Vagina (tissue), 2 donors: Measurements from ENCODE around the gene KCNK3. TPM values are rescaled to one million over a fixed set of nuclear protein-coding genes. Genes with fewer than 3 reads are reported as not detected.
"Not testable (repeated sequence)": the region's sequence is repeated elsewhere in the genome, so short reads cannot be mapped to it uniquely, and the experiment has no call there.

ENCODE experiments used
- DNase-seq, 2 donors: peaks; one replicate each; pipeline ENCODE4 v3.0.0-alpha.2; 2017; ENCODE audit errors: extremely low spot score in 2 of 2
- H3K27ac ChIP-seq: fragments of 200-600 bp; sonication (generic); one replicate; pipeline ENCODE4 v1.5.1; 2019
- H3K27me3 ChIP-seq: fragments of 200-600 bp; sonication (generic); one replicate; pipeline ENCODE4 v1.5.1; 2019
- H3K36me3 ChIP-seq, 2 donors: fragments of 200-600 bp; sonication (generic); one replicate each; pipeline ENCODE4 v1.5.1; 2017 to 2019
- H3K4me1 ChIP-seq: fragments of 200-600 bp; sonication (generic); one replicate; pipeline ENCODE4 v1.5.1; 2019
- H3K4me3 ChIP-seq, 2 donors: fragments of 200-600 bp; sonication (generic); 1 replicate in 1 of 2; 2 replicates in 1 of 2; pipeline ENCODE4 v1.5.1; 2016 to 2019
- H3K9me3 ChIP-seq: fragments of 200-600 bp; sonication (generic); one replicate; pipeline ENCODE4 v1.5.1; 2019
- POLR2A ChIP-seq, 2 donors: fragments of 450-650 bp; IDR thresholded peaks; one replicate each; pipeline ENCODE4 v1.6.1; 2017; ENCODE audit warnings: antibody characterized with exemption in 2 of 2, mild to moderate bottlenecking in 2 of 2, moderate library complexity in 2 of 2
- POLR2AphosphoS5 ChIP-seq, 2 donors: sonication (generic); formaldehyde crosslinking; IDR thresholded peaks; one replicate each; pipeline ENCODE4 v1.9.0; 2017; ENCODE audit warnings: antibody characterized with exemption in 2 of 2, mild to moderate bottlenecking in 2 of 2, low read depth in 1 of 2; ENCODE audit not compliant: insufficient read depth in 1 of 2
- intact Hi-C: fragments of 100-400 bp; cut with DNase I; formaldehyde crosslinking; loops from one replicate; pipeline ENCODE4 v1.15.1; 2023
- total RNA-seq: library from RNA; depleted of rRNA; stranded (reverse); fragments of >200 nt; gene quantifications from one replicate; pipeline ENCODE4 v1.2.3, GENCODE V29; 2016
- TF ChIP-seq, protein P1 (sequence below), 3 experiments: fragments of 450-650 bp in 2 of 3; fragments of 200-600 bp in 1 of 3; sonication (generic) in 1 of 3; IDR thresholded peaks; one replicate each; pipeline ENCODE4 v1.5.1; 2017 to 2019; ENCODE audit warnings: antibody characterized with exemption in 3 of 3, mild to moderate bottlenecking in 2 of 3, moderate library complexity in 2 of 3

Gene KCNK3
- total RNA-seq, 1 donor from 2014 or later, result 10.6 TPM

DNA sequence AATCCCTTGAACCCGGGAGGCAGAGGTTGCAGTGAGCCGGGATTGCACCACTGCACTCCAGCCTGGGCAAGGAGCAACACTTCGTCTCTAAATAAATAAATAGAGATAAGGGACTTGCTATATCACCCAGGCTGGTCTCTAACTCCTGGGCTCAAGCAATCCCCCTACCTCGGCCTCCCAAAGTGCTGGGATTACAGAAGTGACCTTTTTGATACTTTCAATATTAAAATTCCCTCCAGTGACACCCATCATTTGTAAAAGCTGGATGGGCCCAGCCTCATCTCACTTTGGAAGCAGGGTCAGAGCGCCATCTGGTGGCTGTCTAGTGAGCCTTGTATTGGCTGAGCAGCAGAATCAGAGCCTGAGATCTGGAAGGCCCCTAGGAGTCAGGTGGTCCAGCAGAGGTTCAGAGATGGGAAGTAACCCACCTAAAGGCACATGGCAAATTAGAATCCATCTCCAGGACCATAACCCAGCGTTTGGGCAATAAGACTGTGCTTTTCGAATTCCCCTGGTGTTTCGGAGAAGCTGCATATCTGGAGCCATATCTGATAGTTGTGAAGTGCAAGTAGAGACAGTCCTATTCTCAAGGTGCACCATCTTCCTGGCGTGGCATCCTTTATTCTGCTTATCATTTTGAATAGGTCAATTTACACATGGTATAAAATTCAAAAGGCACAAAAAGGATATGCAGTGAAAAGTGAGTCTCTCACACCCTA, 53.2 kb downstream of the KCNK3 start:
- DNase-seq, result no peak
- intact Hi-C loops, result loop anchor here (5.0 kb wide), 1 partner anchor 138 kb away; no protein-coding TSS in a partner anchor
- TF ChIP-seq, protein P1, sequence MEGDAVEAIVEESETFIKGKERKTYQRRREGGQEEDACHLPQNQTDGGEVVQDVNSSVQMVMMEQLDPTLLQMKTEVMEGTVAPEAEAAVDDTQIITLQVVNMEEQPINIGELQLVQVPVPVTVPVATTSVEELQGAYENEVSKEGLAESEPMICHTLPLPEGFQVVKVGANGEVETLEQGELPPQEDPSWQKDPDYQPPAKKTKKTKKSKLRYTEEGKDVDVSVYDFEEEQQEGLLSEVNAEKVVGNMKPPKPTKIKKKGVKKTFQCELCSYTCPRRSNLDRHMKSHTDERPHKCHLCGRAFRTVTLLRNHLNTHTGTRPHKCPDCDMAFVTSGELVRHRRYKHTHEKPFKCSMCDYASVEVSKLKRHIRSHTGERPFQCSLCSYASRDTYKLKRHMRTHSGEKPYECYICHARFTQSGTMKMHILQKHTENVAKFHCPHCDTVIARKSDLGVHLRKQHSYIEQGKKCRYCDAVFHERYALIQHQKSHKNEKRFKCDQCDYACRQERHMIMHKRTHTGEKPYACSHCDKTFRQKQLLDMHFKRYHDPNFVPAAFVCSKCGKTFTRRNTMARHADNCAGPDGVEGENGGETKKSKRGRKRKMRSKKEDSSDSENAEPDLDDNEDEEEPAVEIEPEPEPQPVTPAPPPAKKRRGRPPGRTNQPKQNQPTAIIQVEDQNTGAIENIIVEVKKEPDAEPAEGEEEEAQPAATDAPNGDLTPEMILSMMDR (IDR thresholded peaks at IDR 0.05), result peak; percentile 85 to 95 (median 95)
- no peak for TF ChIP-seq POLR2A (IDR thresholded peaks at IDR 0.05)

DNA sequence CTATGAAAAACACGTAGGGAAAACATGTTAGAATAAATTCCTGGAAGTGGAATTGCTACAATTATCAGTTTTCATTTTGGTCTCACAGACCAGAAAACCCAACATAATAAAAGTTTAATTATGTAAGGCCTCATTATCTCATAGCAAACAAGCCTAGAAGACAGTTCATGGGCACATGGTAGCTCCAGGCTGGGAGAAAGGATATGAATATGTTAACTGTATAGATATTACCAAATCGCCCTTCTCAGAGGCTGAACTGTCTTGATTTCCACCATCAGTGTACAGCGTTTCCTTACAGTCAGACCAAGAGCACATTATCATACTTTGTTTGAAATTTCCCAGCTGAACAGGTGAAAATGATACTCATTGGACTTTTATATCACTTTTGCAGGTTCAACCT, 54.4 kb downstream of the KCNK3 start:
- H3K36me3 ChIP-seq, result no peaks in the 10 kb centered on the region
- intact Hi-C loops, result loop anchor here (5.0 kb wide), 1 partner anchor 140 kb away; no protein-coding TSS in a partner anchor
- no peak overlapping the region for H3K4me3 ChIP-seq
- H3K4me1 ChIP-seq, result no peaks in the 10 kb centered on the region
- TF ChIP-seq, protein P1 (IDR thresholded peaks at IDR 0.05), result no peak
- TF ChIP-seq POLR2A (IDR thresholded peaks at IDR 0.05) (no peak), POLR2AphosphoS5 (IDR thresholded peaks at IDR 0.05; ENCODE audit: insufficient read depth in 1 of 2, low read depth in 1 of 2) (no peak)
- no peak for DNase-seq
- no peaks in the 10 kb centered on the region for H3K27me3 ChIP-seq
- H3K27ac ChIP-seq, result no peak overlapping the region
- no peaks in the 10 kb centered on the region for H3K9me3 ChIP-seq

More for the DNA sequence above, 53.2 kb downstream of the KCNK3 start:
- no peak overlapping the region for H3K4me3 ChIP-seq
- peaks cover 4% of the 10 kb centered on the region for H3K4me1 ChIP-seq
- H3K9me3 ChIP-seq, result no peaks in the 10 kb centered on the region
- H3K36me3 ChIP-seq, result no peaks in the 10 kb centered on the region
- no peak overlapping the region for H3K27ac ChIP-seq
- H3K27me3 ChIP-seq, result no peaks in the 10 kb centered on the region

DNA sequence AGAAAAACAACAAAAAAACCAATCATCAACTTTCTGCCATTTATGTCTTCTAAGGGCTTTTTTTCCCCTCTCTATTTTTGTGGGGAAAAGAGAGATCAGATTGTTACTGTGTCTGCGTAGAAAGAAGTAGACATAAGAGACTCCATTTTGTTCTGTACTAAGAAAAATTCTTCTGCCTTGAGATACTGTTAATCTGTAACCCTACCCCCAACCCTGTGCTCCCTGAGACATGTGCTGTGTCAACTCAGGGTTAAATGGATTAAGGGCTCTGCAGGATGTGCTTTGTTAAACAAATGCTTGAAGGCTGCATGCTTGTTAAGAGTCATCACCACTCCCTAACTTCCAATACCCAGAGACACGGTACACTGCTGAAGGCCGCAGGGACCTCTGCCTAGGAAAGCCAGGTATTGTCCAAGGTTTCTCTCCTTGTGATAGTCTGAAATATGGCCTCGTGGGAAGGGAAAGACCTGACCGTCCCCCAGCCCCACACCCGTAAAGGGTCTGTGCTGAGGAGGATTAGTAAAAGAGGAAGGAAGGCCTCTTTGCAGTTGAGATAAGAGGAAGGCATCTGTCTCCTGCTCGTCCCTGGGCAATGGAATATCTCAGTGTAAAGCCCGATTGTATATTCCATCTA, 57.4 kb downstream of the KCNK3 start:
- H3K4me3 ChIP-seq, H3K36me3 ChIP-seq, H3K27me3 ChIP-seq, H3K9me3 ChIP-seq, H3K27ac ChIP-seq, DNase-seq, H3K4me1 ChIP-seq: not testable (repeated sequence)
- intact Hi-C loops, result loop anchor here (5.0 kb wide), 1 partner anchor 143 kb away; no protein-coding TSS in a partner anchor

DNA sequence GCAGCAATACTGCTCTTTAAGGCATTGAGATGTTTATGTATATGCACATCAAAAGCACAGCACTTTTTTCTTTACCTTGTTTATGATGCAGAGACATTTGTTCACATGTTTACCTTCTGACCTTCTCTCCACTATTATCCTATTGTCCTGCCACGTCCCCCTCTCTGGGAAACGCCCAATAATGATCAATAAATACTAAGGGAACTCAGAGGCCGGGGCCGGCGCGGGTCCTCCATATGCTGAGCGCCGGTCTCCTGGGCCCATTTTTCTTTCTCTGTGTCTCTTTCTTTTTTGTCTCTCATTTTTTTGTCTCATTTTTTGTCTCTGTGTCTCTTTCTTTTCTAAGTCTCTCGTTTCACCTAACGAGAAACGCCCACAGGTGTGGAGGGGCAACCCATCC, 57.9 kb downstream of the KCNK3 start:
- H3K36me3 ChIP-seq, H3K4me3 ChIP-seq, H3K27ac ChIP-seq, H3K9me3 ChIP-seq, H3K27me3 ChIP-seq, H3K4me1 ChIP-seq, intact Hi-C loops, DNase-seq: not testable (repeated sequence)

DNA sequence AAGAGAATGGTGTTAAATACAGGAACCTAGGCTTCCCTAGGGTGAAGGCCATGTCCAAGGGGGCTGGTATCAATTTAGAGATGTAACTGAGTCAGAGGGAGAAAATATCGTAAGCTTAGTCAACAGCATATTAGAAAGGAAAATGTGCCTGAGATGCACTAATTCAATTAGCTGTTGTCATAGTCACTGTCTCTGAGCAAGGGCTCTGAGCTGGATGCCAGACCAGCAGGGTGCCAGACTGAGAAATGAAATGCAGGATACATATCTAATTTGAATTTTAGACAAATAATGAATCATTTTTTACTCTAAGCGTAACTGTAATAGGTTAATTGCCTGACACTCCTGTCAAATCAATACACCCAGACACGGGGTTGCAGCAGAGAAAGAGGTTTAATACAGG, 60.1 kb downstream of the KCNK3 start:
- peaks cover 6% of the 10 kb centered on the region for H3K4me1 ChIP-seq
- TF ChIP-seq POLR2A (IDR thresholded peaks at IDR 0.05) (no peak), POLR2AphosphoS5 (IDR thresholded peaks at IDR 0.05; ENCODE audit: insufficient read depth in 1 of 2, low read depth in 1 of 2) (no peak)
- TF ChIP-seq, protein P1 (IDR thresholded peaks at IDR 0.05), result no peak

DNA sequence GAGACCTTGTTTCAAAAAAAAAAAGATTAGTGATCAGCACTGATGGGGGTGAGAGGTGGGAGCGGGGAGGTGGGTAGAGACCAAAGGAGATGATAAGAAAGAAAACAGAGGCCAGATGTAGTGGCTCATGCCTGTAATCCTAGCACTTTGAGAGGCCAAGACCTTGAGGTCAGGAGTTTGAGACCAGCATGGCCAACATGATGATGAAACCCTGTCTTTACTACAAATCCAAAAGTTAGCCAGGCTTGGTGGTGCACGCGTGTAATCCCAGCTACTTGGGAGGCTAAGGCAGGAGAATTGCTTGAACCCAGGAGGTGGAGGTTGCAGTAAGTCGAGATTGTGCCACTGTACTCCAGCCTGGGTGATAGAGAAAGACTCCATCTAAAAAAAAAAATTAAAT, 62.0 kb downstream of the KCNK3 start:
- DNase-seq, result no peak
- peaks cover 22% of the 10 kb centered on the region for H3K4me1 ChIP-seq
- no peaks in the 10 kb centered on the region for H3K27me3 ChIP-seq
- TF ChIP-seq POLR2A (IDR thresholded peaks at IDR 0.05) (no peak), POLR2AphosphoS5 (IDR thresholded peaks at IDR 0.05; ENCODE audit: insufficient read depth in 1 of 2, low read depth in 1 of 2) (no peak)
- TF ChIP-seq, protein P1 (IDR thresholded peaks at IDR 0.05), result no peak
- no peak overlapping the region for H3K27ac ChIP-seq
- intact Hi-C loops, result no loop called here
- no peak overlapping the region for H3K4me3 ChIP-seq
- H3K36me3 ChIP-seq, result no peaks in the 10 kb centered on the region
- H3K9me3 ChIP-seq, result no peaks in the 10 kb centered on the region

More for the DNA sequence above, 60.1 kb downstream of the KCNK3 start:
- no peaks in the 10 kb centered on the region for H3K36me3 ChIP-seq
- DNase-seq, result no peak
- intact Hi-C loops, result no loop called here
- no peaks in the 10 kb centered on the region for H3K9me3 ChIP-seq
- H3K27ac ChIP-seq, result no peak overlapping the region
- H3K4me3 ChIP-seq, result no peak overlapping the region
- H3K27me3 ChIP-seq, result no peaks in the 10 kb centered on the region
